H1 (cell line): ENCODE data around the gene SLC27A5.
"Not testable (repeated sequence)": the region's sequence is repeated elsewhere in the genome, so short reads cannot be mapped to it uniquely, and the experiment has no call there.

Experiments used
- CREB1 ChIP-seq: IDR thresholded peaks from 2 replicates; pipeline ENCODE4 v1.6.1; 2012; ENCODE audit warnings: inconsistent platforms
- EP300 ChIP-seq, 2 experiments: IDR thresholded peaks; 1 replicate in 1 of 2; 2 replicates in 1 of 2; pipeline ENCODE4 v1.6.1; 2011 to 2012; ENCODE audit warnings: low read depth in 2 of 2, low read length in 2 of 2, mild to moderate bottlenecking in 2 of 2, borderline replicate concordance in 1 of 2, inconsistent platforms in 1 of 2, moderate library complexity in 1 of 2
- MAFK ChIP-seq: IDR thresholded peaks from 2 replicates; pipeline ENCODE4 v1.6.1; 2012; ENCODE audit warnings: low read depth, mild to moderate bottlenecking, improper control_type of control experiment, low read length
- POLR2A ChIP-seq, 2 experiments: IDR thresholded peaks; 1 replicate in 1 of 2; 2 replicates in 1 of 2; pipeline ENCODE4 v1.6.1; 2011; ENCODE audit warnings: low read depth in 2 of 2, low read length in 2 of 2, mild to moderate bottlenecking in 2 of 2; ENCODE audit errors: control extremely low read depth in 1 of 2
- SRF ChIP-seq: IDR thresholded peaks from 2 replicates; pipeline ENCODE4 v1.6.1; 2011; ENCODE audit warnings: mild to moderate bottlenecking, low read depth, low read length, moderate library complexity
- TF ChIP-seq, protein P1 (sequence below): IDR thresholded peaks from 2 replicates; pipeline ENCODE4 v1.6.1; 2012; ENCODE audit warnings: low read length, inconsistent platforms
- TF ChIP-seq, protein P2 (sequence below), 3 experiments: IDR thresholded peaks; 1 replicate in 2 of 3; 2 replicates in 1 of 3; pipeline versions ENCODE4 v1.5.1 to v1.6.1; 2011; ENCODE audit warnings: low read length in 3 of 3, mild to moderate bottlenecking in 3 of 3, inconsistent platforms in 2 of 3, low read depth in 1 of 3, moderate library complexity in 1 of 3; ENCODE audit not compliant: insufficient read depth in 1 of 3; ENCODE audit errors: control extremely low read depth in 1 of 3
- TF ChIP-seq, protein P3 (sequence below): IDR thresholded peaks from 2 replicates; pipeline ENCODE4 v1.6.1; 2012; ENCODE audit warnings: inconsistent platforms

DNA sequence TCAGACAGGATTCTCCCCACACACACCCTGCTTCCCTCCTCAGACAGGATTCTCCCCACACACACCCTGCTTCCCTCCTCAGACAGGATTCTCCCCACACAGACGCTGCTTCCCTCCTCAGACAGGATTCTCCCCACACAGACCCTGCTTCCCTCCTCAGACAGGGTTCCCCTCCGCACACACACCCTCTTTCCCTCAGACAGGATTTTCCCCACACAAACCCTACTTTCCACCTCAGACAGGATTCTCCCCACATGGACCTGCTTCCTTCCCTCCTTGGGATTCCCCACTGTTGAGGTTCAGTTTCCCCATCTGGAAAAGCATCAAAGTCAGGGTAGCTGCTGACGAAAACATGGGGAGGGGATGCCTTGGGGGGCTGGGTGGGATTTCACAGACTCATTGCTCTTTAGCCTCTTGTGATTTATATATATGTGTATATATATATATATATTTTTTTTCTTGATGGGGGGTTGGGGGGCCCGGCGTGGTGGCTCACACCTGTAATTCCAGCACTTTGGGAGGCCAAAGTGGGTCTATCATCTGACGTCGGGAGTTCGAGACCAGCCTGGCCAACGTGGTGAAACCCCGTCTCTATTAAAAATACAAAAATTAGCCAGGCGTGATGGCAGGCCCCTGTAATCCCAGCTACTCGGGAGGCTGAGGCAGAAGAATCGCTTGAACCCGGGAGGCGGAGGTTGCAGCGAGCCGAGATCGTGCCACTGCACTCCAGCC is 31.0 kb upstream of the SLC27A5 start:
- TF ChIP-seq, protein P1, sequence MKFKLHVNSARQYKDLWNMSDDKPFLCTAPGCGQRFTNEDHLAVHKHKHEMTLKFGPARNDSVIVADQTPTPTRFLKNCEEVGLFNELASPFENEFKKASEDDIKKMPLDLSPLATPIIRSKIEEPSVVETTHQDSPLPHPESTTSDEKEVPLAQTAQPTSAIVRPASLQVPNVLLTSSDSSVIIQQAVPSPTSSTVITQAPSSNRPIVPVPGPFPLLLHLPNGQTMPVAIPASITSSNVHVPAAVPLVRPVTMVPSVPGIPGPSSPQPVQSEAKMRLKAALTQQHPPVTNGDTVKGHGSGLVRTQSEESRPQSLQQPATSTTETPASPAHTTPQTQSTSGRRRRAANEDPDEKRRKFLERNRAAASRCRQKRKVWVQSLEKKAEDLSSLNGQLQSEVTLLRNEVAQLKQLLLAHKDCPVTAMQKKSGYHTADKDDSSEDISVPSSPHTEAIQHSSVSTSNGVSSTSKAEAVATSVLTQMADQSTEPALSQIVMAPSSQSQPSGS = not testable (repeated sequence)
- TF ChIP-seq POLR2A (IDR thresholded peaks at IDR 0.05; ENCODE audit: control extremely low read depth in 1 of 2, low read depth in 2 of 2, low read length in 2 of 2); CREB1; EP300 (IDR thresholded peaks at IDR 0.05; ENCODE audit: borderline replicate concordance in 1 of 2, low read depth in 2 of 2, low read length in 2 of 2); MAFK; SRF: not testable (repeated sequence)
- TF ChIP-seq, protein P2, sequence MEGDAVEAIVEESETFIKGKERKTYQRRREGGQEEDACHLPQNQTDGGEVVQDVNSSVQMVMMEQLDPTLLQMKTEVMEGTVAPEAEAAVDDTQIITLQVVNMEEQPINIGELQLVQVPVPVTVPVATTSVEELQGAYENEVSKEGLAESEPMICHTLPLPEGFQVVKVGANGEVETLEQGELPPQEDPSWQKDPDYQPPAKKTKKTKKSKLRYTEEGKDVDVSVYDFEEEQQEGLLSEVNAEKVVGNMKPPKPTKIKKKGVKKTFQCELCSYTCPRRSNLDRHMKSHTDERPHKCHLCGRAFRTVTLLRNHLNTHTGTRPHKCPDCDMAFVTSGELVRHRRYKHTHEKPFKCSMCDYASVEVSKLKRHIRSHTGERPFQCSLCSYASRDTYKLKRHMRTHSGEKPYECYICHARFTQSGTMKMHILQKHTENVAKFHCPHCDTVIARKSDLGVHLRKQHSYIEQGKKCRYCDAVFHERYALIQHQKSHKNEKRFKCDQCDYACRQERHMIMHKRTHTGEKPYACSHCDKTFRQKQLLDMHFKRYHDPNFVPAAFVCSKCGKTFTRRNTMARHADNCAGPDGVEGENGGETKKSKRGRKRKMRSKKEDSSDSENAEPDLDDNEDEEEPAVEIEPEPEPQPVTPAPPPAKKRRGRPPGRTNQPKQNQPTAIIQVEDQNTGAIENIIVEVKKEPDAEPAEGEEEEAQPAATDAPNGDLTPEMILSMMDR (IDR thresholded peaks at IDR 0.05; ENCODE audit: control extremely low read depth in 1 of 3, insufficient read depth in 1 of 3, low read depth in 1 of 3, low read length in 3 of 3) = not testable (repeated sequence)
- TF ChIP-seq, protein P3, sequence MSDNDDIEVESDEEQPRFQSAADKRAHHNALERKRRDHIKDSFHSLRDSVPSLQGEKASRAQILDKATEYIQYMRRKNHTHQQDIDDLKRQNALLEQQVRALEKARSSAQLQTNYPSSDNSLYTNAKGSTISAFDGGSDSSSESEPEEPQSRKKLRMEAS = not testable (repeated sequence)
